K562 (cell line): ENCODE results near the gene CHST15. TPM values are rescaled to one million over a fixed set of nuclear protein-coding genes. Genes with fewer than 3 reads are reported as not detected.

Experiments
- ATAC-seq: fragments of 200-7000 bp; cut with Tn5 transposase; 3 replicates; pipeline ENCODE4 v1.9.1; 2020; ENCODE audit warnings: moderate library complexity
- BruUV-seq: library from RNA; stranded (reverse); fragments of 400-500 nt; replicated peaks from 2 replicates; lab custom pipeline; 2021; lab: Mats Ljungman, UMichigan
- CTCF ChIA-PET: fragments of 300-600 bp; formaldehyde crosslinking; extraction: SDS; loops from one replicate; lab custom pipeline; 2021; ENCODE audit warnings: low intra/inter-chr PET ratio; lab: Yijun Ruan, JAX
- POLR2A ChIA-PET: fragments of 300-600, 350-650 bp; sonication (Branson Sonifier 250); formaldehyde crosslinking; extraction: SDS; loops from one replicate; lab custom pipeline; 2021; ENCODE audit warnings: antibody characterized with exemption, inconsistent platforms; lab: Yijun Ruan, JAX
- DNase-seq, 4 experiments: peaks; one replicate each; pipeline versions ENCODE4 v3.0.0 to v3.0.0-alpha.2; 2011 to 2018; ENCODE audit warnings: low spot score in 3 of 4, mixed read lengths in 3 of 4; ENCODE audit errors: extremely low read depth in 1 of 4
- FAIRE-seq: peaks from 2 replicates; lab custom pipeline; 2011; peaks lifted over from hg19 to GRCh38; lab: Jason Lieb, UNC
- H2AFZ ChIP-seq: 2 replicates; pipeline ENCODE4 v1.6.0; 2011; ENCODE audit warnings: low read depth, low read length, control low read depth, inconsistent platforms
- H3K27ac ChIP-seq: fragments of 200-600 bp; 3 replicates; pipeline ENCODE4 v1.8.0; 2011; ENCODE audit warnings: low read depth, mild to moderate bottlenecking, control low read depth, inconsistent platforms, low read length, moderate library complexity, mixed read lengths; ENCODE audit errors: extremely low read depth
- H3K27me3 ChIP-seq, 2 experiments: fragments of 300-600 bp in 1 of 2; 2 replicates in 1 of 2; 3 replicates in 1 of 2; pipeline versions ENCODE4 v1.6.0 to v1.8.0; 2011; ENCODE audit warnings: inconsistent platforms in 2 of 2, low read length in 2 of 2, mild to moderate bottlenecking in 1 of 2, mixed read lengths in 1 of 2, moderate library complexity in 1 of 2; ENCODE audit not compliant: control insufficient read depth in 2 of 2, insufficient read depth in 2 of 2
- H3K36me3 ChIP-seq: fragments of 300-600 bp; 3 replicates; pipeline ENCODE4 v1.8.0; 2011; ENCODE audit warnings: mild to moderate bottlenecking, low read length, inconsistent platforms; ENCODE audit not compliant: control insufficient read depth, insufficient read depth
- H3K4me1 ChIP-seq, 2 experiments: fragments of 200-600 bp in 1 of 2; replicated peaks in 1 of 2; 2 replicates in 1 of 2; 3 replicates in 1 of 2; pipeline versions ENCODE4 v1.5.1 to v1.8.0; 2011; ENCODE audit warnings: inconsistent platforms in 2 of 2, low read length in 2 of 2, mild to moderate bottlenecking in 1 of 2, mixed read lengths in 1 of 2, moderate library complexity in 1 of 2; ENCODE audit not compliant: control insufficient read depth in 2 of 2, insufficient read depth in 2 of 2
- H3K4me2 ChIP-seq: 2 replicates; pipeline ENCODE4 v1.6.1; 2011; ENCODE audit warnings: low read length, control low read depth, inconsistent platforms, mixed read lengths; ENCODE audit not compliant: insufficient read depth
- H3K4me3 ChIP-seq: fragments of 200-600 bp; sonication (generic), shearing (Covaris generic); 2 replicates; pipeline ENCODE4 v1.5.1; 2016; ENCODE audit warnings: control low read depth, inconsistent platforms
- H3K79me2 ChIP-seq: fragments of 200-600 bp; 3 replicates; pipeline ENCODE4 v1.8.0; 2011; ENCODE audit warnings: low read length, inconsistent platforms; ENCODE audit not compliant: control insufficient read depth, insufficient read depth
- H3K9ac ChIP-seq, 2 experiments: 2 replicates each; pipeline versions ENCODE4 v1.6.0 to v1.6.1; 2011; ENCODE audit warnings: low read depth in 2 of 2, low read length in 2 of 2, control low read depth in 1 of 2, inconsistent platforms in 1 of 2, mild to moderate bottlenecking in 1 of 2, mixed read lengths in 1 of 2; ENCODE audit not compliant: insufficient read depth in 1 of 2
- H3K9me1 ChIP-seq: one replicate; pipeline ENCODE4 v1.6.0; 2011; ENCODE audit warnings: inconsistent platforms, mild to moderate bottlenecking, low read length, moderate library complexity; ENCODE audit not compliant: control insufficient read depth, insufficient read depth
- H3K9me3 ChIP-seq: replicated peaks from 2 replicates; pipeline ENCODE4 v1.5.1; 2011; ENCODE audit warnings: low read depth, low read length, inconsistent platforms; ENCODE audit not compliant: control insufficient read depth, insufficient read depth
- H4K20me1 ChIP-seq: replicated peaks from 2 replicates; pipeline ENCODE4 v1.6.1; 2011; ENCODE audit warnings: low read length, inconsistent platforms, mixed read lengths; ENCODE audit not compliant: control insufficient read depth, insufficient read depth
- CEBPG ChIP-seq, 3 experiments: fragments of 200-800 bp in 1 of 3; sonication (Bioruptor generic) in 1 of 3; sonication (generic) in 1 of 3; formaldehyde crosslinking in 1 of 3; IDR thresholded peaks in 2 of 3; conservative IDR thresholded peaks in 1 of 3; 2 replicates each; pipeline versions ENCODE4 v1.6.1 to v1.8.0; 2016 to 2022; ENCODE audit warnings: missing compliant biosample characterization in 2 of 3, missing genetic modification characterization in 2 of 3, mild to moderate bottlenecking in 1 of 3, missing genetic modification reagents in 1 of 3
- CHCHD3 ChIP-seq: fragments of 250-450 bp; sonication (Bioruptor Pico); IDR thresholded peaks from 2 replicates; pipeline ENCODE4 v2.1.2; 2022; ENCODE audit warnings: mild to moderate bottlenecking
- GTF2A2 ChIP-seq: IDR thresholded peaks from 2 replicates; pipeline ENCODE4 v1.6.1; 2016; ENCODE audit warnings: mild to moderate bottlenecking, missing genetic modification characterization, missing compliant biosample characterization
- KAT7 ChIP-seq: sonication (generic); formaldehyde crosslinking; IDR thresholded peaks from 2 replicates; pipeline ENCODE4 v1.8.0; 2022; ENCODE audit warnings: missing genetic modification reagents, mild to moderate bottlenecking, borderline replicate concordance
- MAZ ChIP-seq, 2 experiments: fragments of 450-650 bp in 1 of 2; sonication (generic) in 1 of 2; formaldehyde crosslinking; IDR thresholded peaks in 1 of 2; conservative IDR thresholded peaks in 1 of 2; 2 replicates each; pipeline versions ENCODE4 v1.4.0 to v1.5.0; 2020; ENCODE audit warnings: mild to moderate bottlenecking in 1 of 2, missing genetic modification reagents in 1 of 2
- MBD2 ChIP-seq: sonication (generic); IDR thresholded peaks from 2 replicates; pipeline ENCODE4 v1.6.1; 2016; ENCODE audit warnings: low read depth, borderline replicate concordance
- MTA1 ChIP-seq: fragments of 450-650 bp; IDR thresholded peaks from 2 replicates; pipeline ENCODE4 v1.6.1; 2017; ENCODE audit warnings: borderline replicate concordance
- NR2F6 ChIP-seq: fragments of 450-650 bp; formaldehyde crosslinking; IDR thresholded peaks from 2 replicates; pipeline ENCODE4 v1.4.0; 2020; ENCODE audit warnings: mild to moderate bottlenecking
- PCBP2 ChIP-seq: fragments of 200-400 bp; formaldehyde crosslinking; IDR thresholded peaks from 2 replicates; pipeline ENCODE4 v1.6.1; 2018; ENCODE audit warnings: low read length, low read depth, mild to moderate bottlenecking, moderate library complexity; ENCODE audit not compliant: poor library complexity, severe bottlenecking
- TCF3 ChIP-seq: sonication (generic); formaldehyde crosslinking; IDR thresholded peaks from 2 replicates; pipeline ENCODE4 v1.4.0; 2020; ENCODE audit warnings: mild to moderate bottlenecking, missing genetic modification reagents
- XRCC3 ChIP-seq: fragments of 450-650 bp; IDR thresholded peaks from 2 replicates; pipeline ENCODE4 v1.6.1; 2017; ENCODE audit warnings: mild to moderate bottlenecking, moderate library complexity
- ZEB2 ChIP-seq: fragments of 450-650 bp; IDR thresholded peaks from 2 replicates; pipeline ENCODE4 v1.6.1; 2016
- ZFX ChIP-seq: sonication (generic); formaldehyde crosslinking; IDR thresholded peaks from 2 replicates; pipeline ENCODE4 v1.8.0; 2022; ENCODE audit warnings: mild to moderate bottlenecking, missing genetic modification reagents, moderate library complexity
- ZNF551 ChIP-seq: fragments of 250-450 bp; sonication (Bioruptor Pico); IDR thresholded peaks from 2 replicates; pipeline ENCODE4 v1.5.0; 2021; ENCODE audit warnings: mild to moderate bottlenecking, moderate library complexity
- WGBS: fragments of 100-300 bp; shearing (Covaris generic); methylation state at CpG from one replicate; pipeline ENCODE4 v1.1.6; 2016; ENCODE audit warnings: low coverage, mixed read lengths; ENCODE audit not compliant: insufficient coverage; ENCODE audit errors: missing lambda C conversion rate; 5-methylcytosine and 5-hydroxymethylcytosine counted together
- in situ Hi-C: fragments of 300-500 bp; cut with MboI; formaldehyde crosslinking; loops from 4 replicates; pipeline ENCODE4 v1.15.0; 2018; ENCODE audit warnings: inconsistent platforms, mixed read lengths
- intact Hi-C: fragments of 100-400 bp; cut with micrococcal nuclease; formaldehyde crosslinking; loops from 2 replicates; pipeline ENCODE4 v1.14.2; 2022
- polyA plus RNA-seq, 8 experiments: library from polyadenylated mRNA; depleted of rRNA in 4 of 8; stranded (reverse) in 5 of 8; unstranded in 3 of 8; fragments of >200 nt; fragmentation: Nextera tagmentation in 2 of 8; fragmentation: Illumina TruSeq in 1 of 8; extraction: Ambion mirVana in 2 of 8; extraction: Trizol in 1 of 8; gene quantifications; 2 replicates each; pipeline versions ENCODE4 v1.2.1 to v1.2.3, GENCODE V29; 2011 to 2014; ENCODE audit warnings: inconsistent platforms in 1 of 8, missing spikeins in 1 of 8
- total RNA-seq, 7 experiments: library from RNA; depleted of rRNA in 6 of 7; stranded (reverse); fragments of >200 nt in 6 of 7; fragmentation: Illumina TruSeq in 2 of 7; extraction: Trizol in 2 of 7; gene quantifications; 2 replicates each; pipeline versions ENCODE4 v1.2.1 to v1.2.3, GENCODE V29; 2011 to 2021; ENCODE audit warnings: low replicate concordance in 1 of 7
- TF ChIP-seq, protein P1 (sequence below): fragments of 450-650 bp; IDR thresholded peaks from 2 replicates; pipeline ENCODE4 v1.6.1; 2017; ENCODE audit warnings: antibody characterized with exemption

CHST15 gene
- total and polyA plus RNA-seq, 9 of the 15 experiments (the other 6 are each of a cell fraction or from before 2014, with no cell fraction given), result 0.04 to 0.16 (median 0.08) TPM

DNA sequence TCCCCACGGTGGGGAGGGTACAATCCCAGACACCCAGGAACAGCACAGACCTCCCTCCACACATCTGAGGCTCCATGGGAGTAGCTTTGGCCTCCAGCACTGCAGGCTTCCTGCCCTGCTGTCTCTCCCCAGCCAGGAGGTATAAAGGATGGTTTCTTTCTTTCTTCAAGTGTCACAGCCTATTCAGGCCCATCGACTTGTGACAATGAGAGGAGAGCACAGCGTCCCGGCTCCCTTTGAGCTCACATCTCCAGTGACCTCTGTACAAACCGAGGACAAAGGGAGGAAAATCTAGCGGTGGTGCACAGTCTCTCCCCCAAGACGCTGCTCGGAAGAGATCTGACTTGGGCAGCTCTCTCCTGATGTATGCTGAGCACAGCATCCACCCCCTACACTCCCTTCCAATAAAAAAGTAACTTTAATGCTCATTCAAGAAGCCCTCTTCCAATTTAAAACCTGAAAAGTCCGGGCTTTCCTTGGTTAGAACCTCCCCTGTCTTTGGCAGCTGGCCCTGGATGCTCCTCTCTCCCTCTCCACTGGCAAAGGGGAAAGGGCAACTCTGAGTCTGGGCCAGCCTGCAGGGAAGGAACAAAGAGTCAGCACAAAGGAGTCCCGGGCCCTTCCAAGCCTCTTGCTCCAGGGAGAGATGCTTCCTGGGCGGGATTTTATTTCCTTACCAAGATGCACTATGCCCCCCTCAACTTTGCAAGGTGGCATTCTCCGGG is 18.0 kb downstream of the CHST15 start (continued):
- TF ChIP-seq MAZ (CRISPR knock-in tag; conservative IDR thresholded peaks at IDR 0.05 in 1 of 2, IDR thresholded peaks at IDR 0.05 in 1 of 2), result no peak
- TF ChIP-seq KAT7 (CRISPR knock-in tag), result no peak
- TF ChIP-seq ZNF551 (CRISPR knock-in tag), result no peak

DNA sequence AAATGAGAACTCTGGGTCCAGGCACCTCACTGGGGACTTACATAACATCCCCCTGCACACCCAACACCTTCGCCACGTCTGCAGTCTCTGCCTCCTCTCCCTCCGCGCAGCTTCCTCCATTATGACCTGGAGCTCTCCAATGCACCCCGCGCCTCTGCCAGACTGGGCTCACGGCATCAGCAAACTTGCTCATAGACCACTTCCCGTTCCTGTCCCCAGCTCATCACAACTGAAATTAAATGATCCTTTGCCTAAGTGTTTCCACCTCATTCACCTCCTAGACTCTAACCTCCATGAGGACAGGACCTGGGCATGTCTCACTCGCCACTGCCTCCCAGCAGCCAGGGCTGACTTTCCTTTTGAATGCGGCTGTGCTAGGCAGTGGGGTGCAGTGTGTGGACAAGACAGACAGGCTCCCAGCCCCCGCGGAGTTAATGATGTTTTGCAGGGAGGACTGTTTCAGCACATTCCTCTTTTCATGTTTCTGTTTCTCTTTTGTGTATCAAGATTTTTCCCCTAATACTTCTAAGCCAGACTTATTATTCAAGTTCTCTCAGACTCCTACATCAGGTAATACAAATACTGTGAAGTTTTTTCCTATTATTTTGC is 18.8 kb downstream of the CHST15 start:
- Histone ChIP-seq H3K27me3 (peaks cover 4 to 47% of the 10 kb centered on the region in 2 experiments; a peak in 3 of 5 replicates), H3K36me3 (no peaks in the 10 kb centered on the region)
- no peak for DNase-seq
- TF ChIP-seq NR2F6 (CRISPR knock-in tag) (no peak), ZEB2 (no peak), XRCC3 (no peak), CHCHD3 (CRISPR knock-in tag) (no peak), PCBP2 (no peak), ZFX (CRISPR knock-in tag) (no peak), GTF2A2 (tag) (no peak), MBD2 (no peak), TCF3 (CRISPR knock-in tag) (no peak), CEBPG (CRISPR knock-in tag; IDR thresholded peaks at IDR 0.05) (no peak), CEBPG (tag; conservative IDR thresholded peaks at IDR 0.05 in 1 of 2, IDR thresholded peaks at IDR 0.05 in 1 of 2) (no peak), MTA1 (no peak)
- TF ChIP-seq, protein P1, sequence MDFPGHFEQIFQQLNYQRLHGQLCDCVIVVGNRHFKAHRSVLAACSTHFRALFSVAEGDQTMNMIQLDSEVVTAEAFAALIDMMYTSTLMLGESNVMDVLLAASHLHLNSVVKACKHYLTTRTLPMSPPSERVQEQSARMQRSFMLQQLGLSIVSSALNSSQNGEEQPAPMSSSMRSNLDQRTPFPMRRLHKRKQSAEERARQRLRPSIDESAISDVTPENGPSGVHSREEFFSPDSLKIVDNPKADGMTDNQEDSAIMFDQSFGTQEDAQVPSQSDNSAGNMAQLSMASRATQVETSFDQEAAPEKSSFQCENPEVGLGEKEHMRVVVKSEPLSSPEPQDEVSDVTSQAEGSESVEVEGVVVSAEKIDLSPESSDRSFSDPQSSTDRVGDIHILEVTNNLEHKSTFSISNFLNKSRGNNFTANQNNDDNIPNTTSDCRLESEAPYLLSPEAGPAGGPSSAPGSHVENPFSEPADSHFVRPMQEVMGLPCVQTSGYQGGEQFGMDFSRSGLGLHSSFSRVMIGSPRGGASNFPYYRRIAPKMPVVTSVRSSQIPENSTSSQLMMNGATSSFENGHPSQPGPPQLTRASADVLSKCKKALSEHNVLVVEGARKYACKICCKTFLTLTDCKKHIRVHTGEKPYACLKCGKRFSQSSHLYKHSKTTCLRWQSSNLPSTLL, result no peak
- TF ChIP-seq, all 486 proteins: peak for 0
- CTCF ChIA-PET, result no interaction called here
- H3K9ac ChIP-seq, result no peak overlapping the region
- no peaks in the 10 kb centered on the region for H3K9me3 ChIP-seq
- ATAC-seq, result no peak
- no peak overlapping the region for H3K27ac ChIP-seq
- intact Hi-C loops (no loop called here), in situ Hi-C loops (no loop called here)
- no peaks in the 10 kb centered on the region for H3K9me1 ChIP-seq
- no peaks in the 10 kb centered on the region for H3K79me2 ChIP-seq
- POLR2A ChIA-PET, result interaction anchor here (0.6 to 1.0 kb wide), 2 partner anchors 11 to 1359 kb away, joined by 3 read pairs; no protein-coding TSS in a partner anchor
- H2AFZ ChIP-seq, result no peak overlapping the region
- no peaks in the 10 kb centered on the region for H3K4me1 ChIP-seq
- no TSS peak for BruUV-seq
- FAIRE-seq, result no peak
- 0% methylated on average over 6 of the region's 12 CpGs for WGBS
- no peaks in the 10 kb centered on the region for H4K20me1 ChIP-seq
- H3K4me3 ChIP-seq, result no peak overlapping the region
- H3K4me2 ChIP-seq, result no peak overlapping the region
